AG04450 (cell line): ENCODE results near the gene CAPG. TPM values are rescaled to one million over a fixed set of nuclear protein-coding genes. Genes with fewer than 3 reads are reported as not detected.

Source experiments
- CTCF ChIA-PET: fragments of 300-600, 350-600 bp; formaldehyde crosslinking; extraction: SDS; loops from one replicate; lab custom pipeline; 2022; ENCODE audit warnings: antibody characterized with exemption, inconsistent platforms; lab: Charles Lee
- POLR2A ChIA-PET: fragments of 350-600 bp; formaldehyde crosslinking; extraction: SDS; loops from one replicate; lab custom pipeline; 2021; ENCODE audit warnings: antibody characterized with exemption, inconsistent platforms; lab: Yijun Ruan, JAX
- DNase-seq: peaks from one replicate; pipeline ENCODE4 v3.0.0-alpha.2; 2011; ENCODE audit warnings: low read depth, low spot score
- H3K27ac ChIP-seq: one replicate; pipeline ENCODE4 v1.5.1; 2012; ENCODE audit warnings: low read depth, low read length, control low read depth
- H3K27me3 ChIP-seq: one replicate; pipeline ENCODE4 v1.6.0; 2012; ENCODE audit warnings: low read length; ENCODE audit not compliant: control insufficient read depth, insufficient read depth
- H3K4me3 ChIP-seq: 2 replicates; pipeline ENCODE4 v1.5.1; 2011; ENCODE audit warnings: mild to moderate bottlenecking, low read depth, low read length, control low read depth
- H3K9me3 ChIP-seq: 2 replicates; pipeline ENCODE4 v1.5.1; 2012; ENCODE audit warnings: low read length; ENCODE audit not compliant: control insufficient read depth, insufficient read depth
- polyA plus RNA-seq: library from polyadenylated mRNA; depleted of rRNA; stranded (reverse); fragments of >200 nt; gene quantifications from 2 replicates; pipeline ENCODE4 v1.2.3, GENCODE V29; 2011
- TF ChIP-seq, protein P1 (sequence below): IDR thresholded peaks from 2 replicates; pipeline ENCODE4 v1.5.1; 2011; ENCODE audit warnings: low read depth, low read length, control low read depth, inconsistent platforms

Gene CAPG
- polyA plus RNA-seq, 1 experiment, result 70.5 TPM

GRCh38 chr2:85401844-85402243, 8.3 kb downstream of the CAPG start:
- H3K9me3 ChIP-seq, result no peaks in the 10 kb centered on the region; the same call in 1 of the 2 replicates
- ChIA-PET CTCF (interaction anchor here (0.6 kb wide), 1 partner anchor 281 kb away, joined by 5 read pairs; no protein-coding TSS in a partner anchor), POLR2A (no interaction called here)
- H3K27ac ChIP-seq, result no peak overlapping the region
- no peaks in the 10 kb centered on the region for H3K27me3 ChIP-seq
- no peak for DNase-seq
- H3K4me3 ChIP-seq, result no peak overlapping the region
- TF ChIP-seq, protein P1, sequence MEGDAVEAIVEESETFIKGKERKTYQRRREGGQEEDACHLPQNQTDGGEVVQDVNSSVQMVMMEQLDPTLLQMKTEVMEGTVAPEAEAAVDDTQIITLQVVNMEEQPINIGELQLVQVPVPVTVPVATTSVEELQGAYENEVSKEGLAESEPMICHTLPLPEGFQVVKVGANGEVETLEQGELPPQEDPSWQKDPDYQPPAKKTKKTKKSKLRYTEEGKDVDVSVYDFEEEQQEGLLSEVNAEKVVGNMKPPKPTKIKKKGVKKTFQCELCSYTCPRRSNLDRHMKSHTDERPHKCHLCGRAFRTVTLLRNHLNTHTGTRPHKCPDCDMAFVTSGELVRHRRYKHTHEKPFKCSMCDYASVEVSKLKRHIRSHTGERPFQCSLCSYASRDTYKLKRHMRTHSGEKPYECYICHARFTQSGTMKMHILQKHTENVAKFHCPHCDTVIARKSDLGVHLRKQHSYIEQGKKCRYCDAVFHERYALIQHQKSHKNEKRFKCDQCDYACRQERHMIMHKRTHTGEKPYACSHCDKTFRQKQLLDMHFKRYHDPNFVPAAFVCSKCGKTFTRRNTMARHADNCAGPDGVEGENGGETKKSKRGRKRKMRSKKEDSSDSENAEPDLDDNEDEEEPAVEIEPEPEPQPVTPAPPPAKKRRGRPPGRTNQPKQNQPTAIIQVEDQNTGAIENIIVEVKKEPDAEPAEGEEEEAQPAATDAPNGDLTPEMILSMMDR, result no peak

DNA sequence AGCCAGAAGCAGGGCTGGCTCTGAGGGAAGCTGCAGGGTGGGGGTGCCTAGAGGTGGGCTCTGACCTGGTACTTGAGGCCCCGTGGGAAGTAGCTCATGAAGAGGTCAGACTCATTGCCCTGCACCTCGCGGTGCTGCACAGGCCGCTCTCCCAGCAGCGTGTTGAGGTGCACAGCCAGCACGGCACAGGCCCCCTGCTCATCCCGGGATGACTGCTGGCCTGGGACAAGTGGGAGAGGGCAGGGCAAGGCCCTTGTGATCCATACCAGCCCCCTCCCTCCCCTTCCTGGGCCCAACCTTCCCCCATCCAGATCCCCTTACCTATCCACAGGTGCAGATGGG, 8.7 kb downstream of the CAPG start:
- no peaks in the 10 kb centered on the region; the same call in 1 of the 2 replicates for H3K9me3 ChIP-seq
- ChIA-PET POLR2A (no interaction called here), CTCF (interaction anchor here (0.6 to 1.9 kb wide), 2 partner anchors 150 to 280 kb away, joined by 5 read pairs; no protein-coding TSS in a partner anchor)
- TF ChIP-seq, protein P1, result no peak
- no peaks in the 10 kb centered on the region for H3K27me3 ChIP-seq
- no peak for DNase-seq
- no peak overlapping the region for H3K27ac ChIP-seq
- no peak overlapping the region for H3K4me3 ChIP-seq

DNA sequence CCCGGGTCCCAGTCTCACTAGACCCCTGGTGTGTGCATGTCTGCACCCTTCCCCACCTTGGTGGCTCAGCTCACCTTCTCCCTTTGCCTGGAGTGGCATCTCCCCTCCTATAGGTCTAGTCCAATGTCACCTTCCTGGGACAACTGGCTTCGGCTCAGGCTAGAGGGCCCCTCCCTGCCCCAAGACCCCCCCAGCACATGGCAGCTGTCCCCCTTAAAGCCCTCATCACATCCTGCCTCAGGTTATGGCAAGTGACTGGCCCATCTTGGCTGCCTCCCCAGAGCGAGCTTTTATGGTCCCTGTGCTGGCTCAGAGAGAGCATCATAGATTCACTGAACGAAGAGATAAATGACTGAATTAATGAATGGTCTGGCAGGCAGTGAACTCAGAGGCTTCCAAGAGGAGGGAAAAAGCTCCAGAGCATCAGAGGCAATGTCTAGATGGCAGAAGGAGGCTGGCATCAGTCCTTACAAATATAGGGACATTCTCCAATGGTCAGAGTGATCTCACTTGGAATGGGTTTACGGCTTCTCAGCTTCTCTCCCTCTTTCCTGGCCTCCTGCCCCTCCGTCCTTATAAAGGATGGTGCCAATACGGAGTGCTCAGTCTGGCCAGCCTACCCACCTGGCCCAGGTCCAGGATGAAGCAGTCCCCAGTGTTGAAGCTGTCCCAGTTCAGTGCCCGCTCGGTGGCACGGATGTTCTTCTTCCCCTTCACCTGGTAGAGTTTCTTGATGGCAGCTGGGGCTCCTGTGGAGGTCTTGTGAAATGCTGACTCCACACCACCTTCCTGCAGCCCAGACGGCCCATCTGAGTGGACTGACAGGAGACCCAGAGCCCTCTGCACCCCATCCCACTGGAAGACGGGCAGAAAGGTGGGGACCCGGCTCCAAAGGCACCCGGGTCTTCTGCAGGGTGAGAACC, 9.4 kb downstream of the CAPG start:
- no peak overlapping the region for H3K27ac ChIP-seq
- no peaks in the 10 kb centered on the region for H3K27me3 ChIP-seq
- no peak for DNase-seq
- ChIA-PET POLR2A (no interaction called here), CTCF (interaction anchor here (1.9 kb wide), 1 partner anchor 151 kb away, joined by 5 read pairs; no protein-coding TSS in a partner anchor)
- H3K4me3 ChIP-seq, result no peak overlapping the region
- no peaks in the 10 kb centered on the region; the same call in 1 of the 2 replicates for H3K9me3 ChIP-seq
- TF ChIP-seq, protein P1, result no peak

- no peak for DNase-seq
- ChIA-PET POLR2A (no interaction called here), CTCF (interaction anchor here (1.9 kb wide), 1 partner anchor 152 kb away, joined by 5 read pairs; no protein-coding TSS in a partner anchor)
- TF ChIP-seq, protein P1, result no peak
- Histone ChIP-seq H3K27me3 (no peaks in the 10 kb centered on the region), H3K27ac (no peak overlapping the region), H3K9me3 (no peaks in the 10 kb centered on the region; the same call in 1 of the 2 replicates), H3K4me3 (no peak overlapping the region)
Observed at GRCh38 chr2:85400023-85400422, 10.1 kb downstream of the CAPG start.

DNA sequence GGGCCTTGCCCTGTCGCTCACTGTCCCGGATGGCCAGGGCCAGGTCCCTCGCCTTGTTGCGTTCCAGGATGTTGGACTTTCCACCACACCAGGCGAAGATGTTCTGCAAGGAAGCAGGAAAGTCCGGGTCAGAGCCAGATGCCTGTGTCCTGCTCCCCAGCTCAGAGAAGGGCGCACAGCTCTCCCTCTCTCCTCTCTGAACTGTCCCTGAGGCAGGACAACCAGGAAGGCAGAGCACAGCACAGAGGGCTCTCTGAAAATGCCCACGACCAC, 11.0 kb downstream of the CAPG start:
- H3K4me3 ChIP-seq, result no peak overlapping the region
- TF ChIP-seq, protein P1, result no peak
- POLR2A ChIA-PET, result no interaction called here
- CTCF ChIA-PET, result no interaction called here
- no peak for DNase-seq
- no peaks in the 10 kb centered on the region; the same call in 1 of the 2 replicates for H3K9me3 ChIP-seq
- no peak overlapping the region for H3K27ac ChIP-seq
- H3K27me3 ChIP-seq, result no peaks in the 10 kb centered on the region
